Fibroblast of mammary gland (primary cell): Measurements from ENCODE around the gene BZW1.

Source experiments
- DNase-seq: peaks from one replicate; pipeline ENCODE4 v3.0.0-alpha.2; 2010; ENCODE audit warnings: low read depth
- H3K4me3 ChIP-seq: 2 replicates; pipeline ENCODE4 v1.5.1; 2011; ENCODE audit warnings: low read depth, mild to moderate bottlenecking, low read length, moderate library complexity; ENCODE audit not compliant: control insufficient read depth
- TF ChIP-seq, protein P1 (sequence below): conservative IDR thresholded peaks from 2 replicates; pipeline ENCODE4 v1.5.1; 2011; ENCODE audit warnings: low read depth, low read length, inconsistent platforms; ENCODE audit not compliant: control insufficient read depth, insufficient read depth

Gene BZW1

DNA sequence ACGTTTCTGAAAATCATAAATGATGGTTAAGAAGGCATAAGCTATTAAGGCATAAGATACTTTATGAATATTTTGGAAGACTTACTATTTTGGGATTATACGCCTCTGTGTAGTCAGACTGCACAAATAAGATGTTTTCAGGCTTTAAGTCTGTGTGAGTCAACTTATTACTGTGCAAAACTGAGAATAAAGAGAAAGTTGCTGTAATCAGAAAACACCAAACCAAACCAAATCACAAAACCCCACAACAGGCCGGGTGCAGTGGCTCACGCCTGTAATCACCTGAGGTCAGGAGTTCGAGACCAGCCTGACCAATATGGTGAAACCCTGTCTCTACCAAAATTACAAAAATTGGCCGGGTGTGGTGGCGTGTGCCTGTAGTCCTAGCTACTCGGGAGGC is 45.1 kb downstream of the BZW1 start:
- TF ChIP-seq, protein P1, sequence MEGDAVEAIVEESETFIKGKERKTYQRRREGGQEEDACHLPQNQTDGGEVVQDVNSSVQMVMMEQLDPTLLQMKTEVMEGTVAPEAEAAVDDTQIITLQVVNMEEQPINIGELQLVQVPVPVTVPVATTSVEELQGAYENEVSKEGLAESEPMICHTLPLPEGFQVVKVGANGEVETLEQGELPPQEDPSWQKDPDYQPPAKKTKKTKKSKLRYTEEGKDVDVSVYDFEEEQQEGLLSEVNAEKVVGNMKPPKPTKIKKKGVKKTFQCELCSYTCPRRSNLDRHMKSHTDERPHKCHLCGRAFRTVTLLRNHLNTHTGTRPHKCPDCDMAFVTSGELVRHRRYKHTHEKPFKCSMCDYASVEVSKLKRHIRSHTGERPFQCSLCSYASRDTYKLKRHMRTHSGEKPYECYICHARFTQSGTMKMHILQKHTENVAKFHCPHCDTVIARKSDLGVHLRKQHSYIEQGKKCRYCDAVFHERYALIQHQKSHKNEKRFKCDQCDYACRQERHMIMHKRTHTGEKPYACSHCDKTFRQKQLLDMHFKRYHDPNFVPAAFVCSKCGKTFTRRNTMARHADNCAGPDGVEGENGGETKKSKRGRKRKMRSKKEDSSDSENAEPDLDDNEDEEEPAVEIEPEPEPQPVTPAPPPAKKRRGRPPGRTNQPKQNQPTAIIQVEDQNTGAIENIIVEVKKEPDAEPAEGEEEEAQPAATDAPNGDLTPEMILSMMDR = no peak
- H3K4me3 ChIP-seq = no peak overlapping the region
- no peak for DNase-seq

- TF ChIP-seq, protein P1 = no peak
- DNase-seq = peak; percentile 82
Measured at GRCh38 chr2:200860092-200860795, 48.5 kb downstream of the BZW1 start.

GRCh38 chr2:200861617-200862155 is 50.0 kb downstream of the BZW1 start:
- DNase-seq = no peak
- H3K4me3 ChIP-seq = peak overlapping the region; percentile 98
- TF ChIP-seq, protein P1 = no peak

More at GRCh38 chr2:200860092-200860795, 48.5 kb downstream of the BZW1 start:
- H3K4me3 ChIP-seq = peak overlapping the region; percentile 98

DNA sequence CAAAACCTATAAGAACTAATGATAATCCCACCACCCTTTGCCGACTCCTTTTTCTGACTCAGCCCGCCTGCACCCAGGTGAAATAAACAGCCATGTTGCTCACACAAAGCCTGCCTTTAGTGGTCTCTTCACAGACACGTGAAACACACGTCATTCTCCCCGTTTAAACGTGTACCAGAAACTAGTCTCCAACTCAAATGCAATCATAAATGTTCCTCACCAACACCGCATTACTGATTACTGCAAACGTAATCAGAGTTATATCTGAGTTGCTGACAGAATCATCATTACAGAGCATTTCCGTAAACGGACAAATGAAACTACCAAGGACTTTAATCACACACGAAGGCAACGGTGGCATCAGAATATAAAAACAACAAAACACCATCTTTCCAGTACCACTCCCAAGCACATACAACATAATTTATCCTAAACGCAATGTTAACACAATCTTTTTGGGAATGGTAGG is 50.9 kb downstream of the BZW1 start:
- peak; percentile 84 for DNase-seq

GRCh38 chr2:200863782-200864175 is 52.1 kb downstream of the BZW1 start:
- TF ChIP-seq, protein P1 = no peak
- DNase-seq = peak; percentile 30
- peak overlapping the region; percentile 98 for H3K4me3 ChIP-seq

More for the DNA sequence above, 50.9 kb downstream of the BZW1 start:
- TF ChIP-seq, protein P1 = no peak
- H3K4me3 ChIP-seq = peak overlapping the region; percentile 98

- peak within 1 kb of the TSS; percentile 98 for H3K4me3 ChIP-seq
- TF ChIP-seq, protein P1 = no peak
- peak; percentile 92 for DNase-seq
Measured at GRCh38 chr2:200864176-200865034, 52.7 kb downstream of the BZW1 start, which contains the start of gene CLK1. CLK1 (minus strand) TSS chr2:200864658; CDS start chr2:200861862, 2,796 bp downstream.
